ACC112 (cell line): ENCODE measurements around the gene LRIF1.
"Not testable (repeated sequence)": the region's sequence is repeated elsewhere in the genome, so short reads cannot be mapped to it uniquely, and the experiment has no call there.

Experiments
- H2AFZ ChIP-seq: fragments of 200-600 bp; sonication (generic); one replicate; pipeline ENCODE4 v1.6.0; 2017; ENCODE audit warnings: antibody characterized with exemption, low read length; ENCODE audit not compliant: unreplicated experiment
- H3K27ac ChIP-seq: fragments of 200-600 bp; sonication (generic); 2 replicates; pipeline ENCODE4 v1.5.1; 2014; ENCODE audit warnings: low read depth, mild to moderate bottlenecking, antibody characterized with exemption, low read length, moderate library complexity
- H3K27me3 ChIP-seq: fragments of 200-600 bp; sonication (generic); 2 replicates; pipeline ENCODE4 v1.6.1; 2014; ENCODE audit warnings: mild to moderate bottlenecking, antibody characterized with exemption, low read length, moderate library complexity, mixed read lengths; ENCODE audit not compliant: insufficient read depth
- H3K36me3 ChIP-seq: fragments of 200-600 bp; sonication (generic); 2 replicates; pipeline ENCODE4 v1.6.1; 2016; ENCODE audit warnings: mild to moderate bottlenecking, antibody characterized with exemption, low read length, moderate library complexity, mixed read lengths; ENCODE audit not compliant: insufficient read depth
- H3K4me1 ChIP-seq: fragments of 200-600 bp; sonication (generic); one replicate; pipeline ENCODE4 v1.6.1; 2016; ENCODE audit warnings: low read length, mixed read lengths; ENCODE audit not compliant: insufficient read depth, unreplicated experiment, control insufficient read depth
- H3K4me3 ChIP-seq: fragments of 200-600 bp; sonication (generic); 2 replicates; pipeline ENCODE4 v1.5.1; 2014; ENCODE audit warnings: mild to moderate bottlenecking, low read depth, low read length
- H3K79me2 ChIP-seq: fragments of 200-600 bp; sonication (generic); one replicate; pipeline ENCODE4 v1.6.0; 2016; ENCODE audit warnings: low read length; ENCODE audit not compliant: control insufficient read depth, unreplicated experiment, insufficient read depth

Gene LRIF1

GRCh38 chr1:110951161-110951560 lies 12.6 kb downstream of the LRIF1 start:
- H3K27ac ChIP-seq = no peak overlapping the region
- no peaks in the 10 kb centered on the region for H3K27me3 ChIP-seq
- peaks cover 7% of the 10 kb centered on the region for H3K4me1 ChIP-seq
- no peak overlapping the region for H3K4me3 ChIP-seq
- peaks cover 45% of the 10 kb centered on the region for H3K36me3 ChIP-seq
- peaks cover 20% of the 10 kb centered on the region for H3K79me2 ChIP-seq
- H2AFZ ChIP-seq = no peak overlapping the region

- Histone ChIP-seq H3K27me3 (no peaks in the 10 kb centered on the region), H3K4me1 (peaks cover 14% of the 10 kb centered on the region), H3K27ac (peak overlapping the region; percentile 79), H3K4me3 (peak overlapping the region; percentile 33; the same call in 1 of the 2 replicates), H3K36me3 (peaks cover 47% of the 10 kb centered on the region), H2AFZ (no peak overlapping the region), H3K79me2 (peaks cover 2% of the 10 kb centered on the region)
Measured at GRCh38 chr1:110948038-110948810, 15.5 kb downstream of the LRIF1 start.

- Histone ChIP-seq H3K4me3 (no peak overlapping the region), H3K79me2 (no peaks in the 10 kb centered on the region), H3K27me3 (no peaks in the 10 kb centered on the region)
Measured at GRCh38 chr1:110945626-110946025, 18.1 kb downstream of the LRIF1 start.

GRCh38 chr1:110944806-110945205 lies 18.9 kb downstream of the LRIF1 start:
- Histone ChIP-seq H3K79me2 (no peaks in the 10 kb centered on the region), H3K36me3 (peaks cover 28% of the 10 kb centered on the region), H3K27ac (no peak overlapping the region), H3K4me3 (no peak overlapping the region), H2AFZ (no peak overlapping the region), H3K4me1 (peaks cover 14% of the 10 kb centered on the region), H3K27me3 (no peaks in the 10 kb centered on the region)

More at GRCh38 chr1:110945626-110946025, 18.1 kb downstream of the LRIF1 start:
- Histone ChIP-seq H3K27ac (no peak overlapping the region), H2AFZ (no peak overlapping the region), H3K36me3 (peaks cover 32% of the 10 kb centered on the region), H3K4me1 (peaks cover 14% of the 10 kb centered on the region)

- Histone ChIP-seq H3K4me3 (no peak overlapping the region), H3K27me3 (no peaks in the 10 kb centered on the region)
Measured at GRCh38 chr1:110936567-110936966, 27.2 kb downstream of the LRIF1 start.

GRCh38 chr1:110931097-110931496 lies 32.6 kb downstream of the LRIF1 start:
- H2AFZ ChIP-seq, H3K36me3 ChIP-seq, H3K4me1 ChIP-seq, H3K79me2 ChIP-seq, H3K27ac ChIP-seq, H3K4me3 ChIP-seq, H3K27me3 ChIP-seq: not testable (repeated sequence)

More at GRCh38 chr1:110936567-110936966, 27.2 kb downstream of the LRIF1 start:
- no peaks in the 10 kb centered on the region for H3K79me2 ChIP-seq
- no peak overlapping the region for H3K27ac ChIP-seq
- no peaks in the 10 kb centered on the region for H3K36me3 ChIP-seq
- no peak overlapping the region for H2AFZ ChIP-seq
- H3K4me1 ChIP-seq = no peaks in the 10 kb centered on the region

- H3K27ac ChIP-seq = no peak overlapping the region
- no peak overlapping the region for H3K4me3 ChIP-seq
- no peaks in the 10 kb centered on the region for H3K27me3 ChIP-seq
- H3K4me1 ChIP-seq = no peaks in the 10 kb centered on the region
- no peaks in the 10 kb centered on the region; the same call in 1 of the 2 replicates for H3K36me3 ChIP-seq
- H2AFZ ChIP-seq = no peak overlapping the region
- H3K79me2 ChIP-seq = no peaks in the 10 kb centered on the region
Measured at GRCh38 chr1:110928904-110929303, 34.8 kb downstream of the LRIF1 start.

- no peak overlapping the region for H3K27ac ChIP-seq
- no peaks in the 10 kb centered on the region; the same call in 1 of the 2 replicates for H3K36me3 ChIP-seq
- H3K27me3 ChIP-seq = no peaks in the 10 kb centered on the region
- H2AFZ ChIP-seq = no peak overlapping the region
- H3K4me3 ChIP-seq = no peak overlapping the region
- H3K79me2 ChIP-seq = no peaks in the 10 kb centered on the region
- no peaks in the 10 kb centered on the region for H3K4me1 ChIP-seq
Measured at GRCh38 chr1:110928191-110928590, 35.5 kb downstream of the LRIF1 start.

GRCh38 chr1:110927484-110928075 lies 36.1 kb downstream of the LRIF1 start:
- Histone ChIP-seq H3K79me2 (no peaks in the 10 kb centered on the region), H3K4me1 (no peaks in the 10 kb centered on the region), H3K36me3 (no peaks in the 10 kb centered on the region; the same call in 1 of the 2 replicates), H3K27me3 (no peaks in the 10 kb centered on the region), H3K4me3 (no peak overlapping the region), H3K27ac (no peak overlapping the region), H2AFZ (no peak overlapping the region)

GRCh38 chr1:110921953-110922352 lies 41.8 kb downstream of the LRIF1 start:
- no peak overlapping the region for H3K4me3 ChIP-seq
- no peak overlapping the region for H3K27ac ChIP-seq
- H2AFZ ChIP-seq = no peak overlapping the region

GRCh38 chr1:110918016-110918415 lies 45.7 kb downstream of the LRIF1 start:
- Histone ChIP-seq H3K4me1 (peaks cover 5% of the 10 kb centered on the region), H3K27me3 (no peaks in the 10 kb centered on the region), H2AFZ (no peak overlapping the region), H3K27ac (no peak overlapping the region), H3K79me2 (no peaks in the 10 kb centered on the region), H3K4me3 (no peak overlapping the region), H3K36me3 (no peaks in the 10 kb centered on the region)

More at GRCh38 chr1:110921953-110922352, 41.8 kb downstream of the LRIF1 start:
- H3K27me3 ChIP-seq = no peaks in the 10 kb centered on the region
- peaks cover 4% of the 10 kb centered on the region for H3K4me1 ChIP-seq
- no peaks in the 10 kb centered on the region for H3K79me2 ChIP-seq
- H3K36me3 ChIP-seq = no peaks in the 10 kb centered on the region; the same call in 1 of the 2 replicates
